Stimulated activated CD8-positive, alpha-beta memory T cell treated with anti-CD3 and anti-CD28 coated beads, Interleukin-7, amount 100 ng/mL, for 1 hour (primary cell): ENCODE measurements around the gene WEE1.
"Not testable (repeated sequence)": the region's sequence is repeated elsewhere in the genome, so short reads cannot be mapped to it uniquely, and the experiment has no call there.

ENCODE experiments used
- DNase-seq, 2 donors: peaks; one replicate each; pipeline ENCODE4 v3.0.0-alpha.2; 2020; ENCODE audit warnings: low read depth in 2 of 2

Gene WEE1

GRCh38 chr11:9622353-9622752, 48.9 kb downstream of the WEE1 start:
- DNase-seq: not testable (repeated sequence)

- not testable (repeated sequence) for DNase-seq
Observed at GRCh38 chr11:9623053-9623452, 49.6 kb downstream of the WEE1 start.

- no peak for DNase-seq
Observed at GRCh38 chr11:9624448-9624847, 51.0 kb downstream of the WEE1 start.

- DNase-seq: no peak
Observed at GRCh38 chr11:9625162-9625561, 51.7 kb downstream of the WEE1 start.

- no peak for DNase-seq
Observed at GRCh38 chr11:9625728-9626127, 52.3 kb downstream of the WEE1 start.

- no peak for DNase-seq
Observed at GRCh38 chr11:9626496-9627394, 53.3 kb downstream of the WEE1 start.

GRCh38 chr11:9629064-9629463, 55.6 kb downstream of the WEE1 start:
- DNase-seq: no peak

GRCh38 chr11:9633679-9634078, 60.2 kb downstream of the WEE1 start:
- DNase-seq: no peak

GRCh38 chr11:9636691-9637090, 63.2 kb downstream of the WEE1 start:
- no peak for DNase-seq

- DNase-seq: no peak
Observed at GRCh38 chr11:9639099-9639498, 65.6 kb downstream of the WEE1 start.
